ENCODE measurements around the gene MACROD2. TPM values are rescaled to one million over a fixed set of nuclear protein-coding genes. Genes with fewer than 3 reads are reported as not detected.
"Not testable (repeated sequence)": the region's sequence is repeated elsewhere in the genome, so short reads cannot be mapped to it uniquely, and the experiment has no call there.

MACROD2 gene
- total RNA-seq, 1 donor from 2014 or later: 4.2 TPM

DNA sequence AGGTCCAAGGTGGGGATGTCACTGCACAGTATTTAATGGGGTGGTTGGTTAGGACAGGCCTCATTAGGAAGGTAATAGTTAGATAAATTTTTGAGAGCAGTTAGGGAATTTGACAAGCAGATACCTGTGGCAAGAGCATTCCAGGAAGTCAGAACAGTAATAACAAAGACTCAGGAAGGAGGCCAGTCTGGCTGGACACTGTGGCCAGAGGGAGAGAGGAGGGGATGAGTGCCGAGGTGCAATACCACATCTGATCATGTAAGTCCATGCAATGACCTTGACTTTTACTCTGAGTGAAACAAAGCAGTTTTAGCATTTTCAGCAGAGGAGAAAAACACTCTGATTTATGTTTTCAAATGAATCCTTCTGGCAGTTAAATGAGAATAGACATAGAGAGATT, 1332.8 kb downstream of the MACROD2 start:
- intact Hi-C loops (cut with DNase I): no loop called here
- no peak for DNase-seq
- no peak for ATAC-seq (ENCODE audit: poor library complexity)

DNA sequence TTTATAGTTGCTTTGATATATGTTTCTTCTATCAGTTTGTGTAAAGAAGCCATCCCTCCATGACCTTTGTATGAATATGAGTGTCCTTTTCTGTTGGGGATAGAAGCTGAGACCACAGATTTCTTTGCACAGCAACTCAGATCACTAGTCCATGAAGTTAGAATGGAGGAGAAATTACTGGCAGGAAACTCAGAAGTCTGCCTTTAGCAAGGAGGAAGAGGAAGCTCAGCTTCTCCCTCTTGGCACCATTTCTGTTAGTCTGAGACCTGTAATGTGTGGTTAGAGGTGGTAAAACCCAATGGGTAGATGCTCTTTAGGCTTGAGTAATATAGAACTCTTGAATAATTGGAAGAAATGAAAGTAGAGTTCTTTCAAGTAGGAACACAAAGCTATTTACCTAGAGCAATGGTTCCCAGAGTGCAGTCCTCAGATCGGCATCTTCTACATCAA, 1337.4 kb downstream of the MACROD2 start:
- ATAC-seq (ENCODE audit: poor library complexity) (no peak), DNase-seq (no peak)
- intact Hi-C loops (cut with DNase I): no loop called here

DNA sequence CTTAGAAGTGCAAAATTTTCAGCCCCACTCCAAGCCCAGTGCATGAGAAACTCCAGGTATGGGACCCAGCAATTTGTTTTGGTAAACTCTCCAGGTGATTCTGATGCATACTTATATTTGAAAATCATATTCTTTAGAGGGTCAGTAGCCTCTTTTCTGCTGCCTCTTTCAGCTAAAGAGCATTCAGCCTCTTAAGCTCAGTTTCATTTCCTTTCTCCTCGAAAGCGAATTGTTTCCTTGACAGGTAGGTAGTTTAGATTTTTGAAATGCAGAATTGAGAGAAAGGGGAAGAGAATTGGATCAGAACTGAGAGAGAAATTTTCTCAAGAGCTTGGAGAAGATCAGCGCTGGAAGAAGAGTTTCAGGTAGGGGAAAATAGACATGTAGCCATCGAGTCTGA, 1337.9 kb downstream of the MACROD2 start:
- intact Hi-C loops (cut with DNase I): no loop called here
- DNase-seq (no peak), ATAC-seq (ENCODE audit: poor library complexity) (no peak)

DNA sequence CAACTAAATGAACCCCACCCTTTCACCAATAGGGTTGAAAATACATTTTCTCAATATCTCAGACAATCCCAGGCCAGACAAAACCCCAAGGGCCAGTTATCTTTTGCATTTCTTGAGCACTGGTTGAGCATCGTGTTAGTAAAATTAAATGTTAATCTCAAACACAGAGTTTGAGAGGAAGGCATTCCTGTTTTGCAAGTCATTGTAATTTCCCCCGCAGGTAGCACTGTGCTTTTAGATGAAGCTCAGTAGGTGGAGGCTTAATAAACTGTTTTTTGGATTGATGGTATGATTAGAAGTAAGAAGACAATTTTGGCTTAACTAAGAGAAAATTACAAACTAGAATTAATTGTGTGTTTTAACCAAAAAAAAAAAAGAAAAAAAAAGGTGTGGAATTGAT, 1340.7 kb downstream of the MACROD2 start:
- intact Hi-C loops (cut with DNase I): no loop called here
- ATAC-seq (ENCODE audit: poor library complexity): no peak

DNA sequence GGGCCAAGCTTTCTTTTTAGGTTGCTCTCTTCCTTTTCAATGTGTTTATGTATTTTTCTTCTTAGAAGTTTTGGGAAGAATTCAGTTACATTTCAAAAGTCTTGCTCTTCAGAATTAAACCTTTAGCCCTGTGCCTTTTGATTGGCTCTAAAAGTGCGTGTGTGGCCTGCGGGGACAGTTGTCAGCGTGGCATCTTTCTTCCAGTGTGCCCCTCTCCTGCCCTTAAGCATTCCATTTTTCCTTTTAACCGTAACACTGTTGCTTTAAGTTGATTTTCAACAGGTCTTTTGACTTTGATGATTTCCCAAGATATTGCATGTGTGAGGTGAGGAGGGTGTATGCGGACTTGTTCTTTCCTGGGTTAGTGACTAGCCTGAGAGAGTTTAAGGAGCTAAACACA, 1341.2 kb downstream of the MACROD2 start:
- DNase-seq (no peak), ATAC-seq (ENCODE audit: poor library complexity) (no peak)
- intact Hi-C loops (cut with DNase I): no loop called here

More for the DNA sequence above, 1340.7 kb downstream of the MACROD2 start:
- DNase-seq: no peak

DNA sequence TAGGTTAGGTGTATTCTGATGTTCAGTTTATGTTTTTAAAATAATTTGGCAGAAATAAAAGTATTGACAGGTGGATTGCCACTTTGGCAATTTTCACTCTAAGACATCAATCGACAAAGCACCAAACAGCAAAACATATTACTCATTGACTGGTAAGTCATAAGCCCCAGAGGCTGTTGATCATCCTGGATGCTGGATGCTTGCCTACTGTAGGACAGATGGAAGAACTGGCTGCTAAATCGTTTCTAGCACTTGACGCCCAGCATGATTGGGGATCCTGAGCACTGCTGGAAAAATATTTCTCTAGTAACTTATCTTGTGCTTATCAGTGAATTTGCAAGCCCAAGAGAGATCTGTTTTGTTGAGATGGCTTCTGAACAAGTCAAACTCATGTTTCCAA, 1343.9 kb downstream of the MACROD2 start:
- intact Hi-C loops (cut with DNase I): no loop called here
- DNase-seq (no peak), ATAC-seq (ENCODE audit: poor library complexity) (no peak)

DNA sequence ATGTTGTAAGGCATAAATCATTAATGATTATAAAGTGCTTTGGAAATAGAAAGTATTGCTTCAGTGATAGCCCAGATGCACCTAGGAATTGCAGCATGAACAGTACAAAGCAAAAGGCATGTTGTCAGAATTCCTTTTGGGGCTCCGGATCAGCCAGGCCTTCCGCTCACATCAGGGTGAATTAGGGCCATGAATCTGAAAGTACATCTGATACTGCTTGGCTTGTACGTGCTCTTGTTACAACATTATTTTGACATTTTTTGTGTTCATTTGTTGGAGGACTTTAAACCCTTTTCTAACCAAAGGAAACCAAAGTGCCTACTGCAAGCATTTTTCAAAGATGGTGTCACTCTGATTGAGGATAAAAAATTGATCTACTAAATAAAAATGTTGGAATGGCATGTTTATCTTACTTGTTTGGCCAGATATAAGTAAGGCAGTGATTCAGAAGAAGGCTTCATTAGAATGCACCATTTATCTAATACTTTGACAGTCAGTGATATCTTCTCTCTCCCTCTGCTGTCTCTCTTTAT, 1347.7 kb downstream of the MACROD2 start:
- DNase-seq (no peak), ATAC-seq (ENCODE audit: poor library complexity) (no peak)
- intact Hi-C loops (cut with DNase I): no loop called here

DNA sequence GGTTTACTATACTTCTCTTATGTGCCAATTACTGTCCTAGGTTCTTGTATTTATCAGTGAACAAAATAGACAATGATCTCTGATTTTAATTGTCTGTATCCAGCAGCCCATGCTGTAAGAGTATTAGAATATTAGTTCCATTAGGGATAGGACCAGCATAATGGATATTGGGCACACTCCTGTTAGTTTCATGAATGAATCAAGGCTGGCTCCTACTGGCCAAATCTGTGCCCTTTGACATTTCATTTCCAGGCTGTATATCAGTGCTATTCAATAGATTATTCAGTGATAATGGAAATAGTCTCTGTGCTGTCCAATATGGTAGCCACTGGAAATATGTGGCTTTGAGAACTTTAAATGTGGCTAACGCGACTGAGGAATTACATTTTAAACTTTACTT, 1350.0 kb downstream of the MACROD2 start:
- ATAC-seq (ENCODE audit: poor library complexity): no peak
- DNase-seq: no peak
- intact Hi-C loops (cut with DNase I): no loop called here

DNA sequence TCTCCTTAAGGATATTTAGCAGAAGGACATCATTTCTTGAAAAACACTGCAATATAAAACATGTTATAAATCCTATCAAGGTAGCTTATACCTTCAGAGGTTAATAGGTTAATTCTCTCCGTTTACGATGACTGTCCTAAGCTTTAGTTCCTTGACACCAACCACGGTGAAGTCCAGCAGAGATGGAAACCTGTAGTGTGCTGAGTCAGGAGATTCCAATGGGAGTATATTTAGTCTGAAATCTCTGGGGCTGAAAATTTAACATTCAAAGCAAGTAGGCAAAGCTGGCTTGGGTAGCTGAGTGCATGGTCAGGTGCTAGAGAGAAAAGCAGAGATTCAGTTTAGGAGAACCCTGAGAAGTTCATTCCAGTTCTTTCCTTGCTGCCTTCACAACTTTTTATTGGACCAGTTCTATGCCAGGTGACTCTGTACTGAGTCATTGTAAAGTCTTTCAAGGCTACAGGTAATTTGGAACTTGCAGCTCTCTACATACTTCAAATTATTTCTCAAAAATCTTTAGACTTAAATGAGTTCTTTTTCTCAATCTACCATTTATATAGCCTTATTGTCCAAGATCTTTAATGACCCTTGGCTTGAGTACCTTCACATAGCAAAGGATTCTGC, 1351.5 kb downstream of the MACROD2 start:
- intact Hi-C loops (cut with DNase I): no loop called here
- DNase-seq: no peak
- ATAC-seq (ENCODE audit: poor library complexity): no peak

DNA sequence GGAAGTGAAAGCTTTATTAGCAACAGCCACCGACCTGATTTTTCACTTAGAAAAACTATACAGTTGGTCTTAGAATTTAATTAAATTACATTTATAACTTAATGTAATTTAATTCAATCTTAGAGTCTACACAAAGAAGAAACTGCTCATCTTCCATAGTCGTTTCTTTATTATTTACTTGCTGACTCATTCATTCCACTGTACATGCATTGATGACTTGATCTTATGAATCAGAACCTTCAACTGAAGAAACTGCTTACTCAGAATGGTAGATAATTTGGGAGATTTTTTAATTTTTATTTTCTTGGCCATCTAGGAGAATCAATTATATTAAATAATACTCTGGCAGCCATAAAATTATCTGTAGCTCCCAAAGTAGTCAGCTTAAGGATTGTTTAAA, 1363.7 kb downstream of the MACROD2 start:
- ATAC-seq (ENCODE audit: poor library complexity) (no peak), DNase-seq (no peak)
- intact Hi-C loops (cut with DNase I): no loop called here

DNA sequence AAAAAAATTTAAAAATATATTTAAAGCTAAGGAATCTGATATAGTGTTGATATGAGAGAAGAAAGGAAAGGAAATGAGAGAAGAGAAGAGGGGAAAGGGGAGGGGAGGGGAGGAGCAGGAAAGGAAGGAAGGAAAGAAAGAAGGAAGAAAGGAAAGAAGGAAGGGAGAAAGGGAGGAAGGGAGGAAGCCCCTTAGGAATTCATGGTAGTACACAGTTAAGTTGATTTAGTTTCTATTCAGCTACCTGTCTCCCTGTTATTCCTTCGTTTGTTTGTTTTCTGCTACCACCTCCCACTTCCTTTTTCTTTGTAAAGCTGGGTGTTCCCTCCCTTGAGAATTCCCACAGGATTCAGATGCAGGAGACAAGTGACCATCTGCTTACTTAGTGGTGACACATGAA, 1367.5 kb downstream of the MACROD2 start:
- DNase-seq (no peak), ATAC-seq (ENCODE audit: poor library complexity) (no peak)
- intact Hi-C loops (cut with DNase I): no loop called here

DNA sequence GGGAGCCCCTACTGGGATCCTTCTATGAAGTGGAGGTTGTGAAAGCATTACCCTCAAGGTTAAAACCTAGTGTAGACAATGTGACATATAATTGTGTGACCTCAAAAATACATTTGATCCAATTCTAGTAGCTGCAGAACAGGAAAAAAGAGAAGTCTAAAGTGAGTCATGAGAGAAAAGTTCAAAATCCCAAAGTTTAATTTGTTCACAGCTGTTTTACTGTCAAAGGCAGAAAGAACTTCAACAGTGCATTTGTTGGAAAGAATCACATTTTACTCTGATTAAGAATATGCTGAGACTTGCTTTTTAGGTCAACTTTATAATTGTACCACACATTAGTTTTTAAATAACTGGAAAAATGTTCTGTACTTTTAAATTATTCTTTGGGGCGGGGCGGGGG, 1369.5 kb downstream of the MACROD2 start:
- intact Hi-C loops (cut with DNase I): no loop called here
- no peak for DNase-seq
- no peak for ATAC-seq (ENCODE audit: poor library complexity)

DNA sequence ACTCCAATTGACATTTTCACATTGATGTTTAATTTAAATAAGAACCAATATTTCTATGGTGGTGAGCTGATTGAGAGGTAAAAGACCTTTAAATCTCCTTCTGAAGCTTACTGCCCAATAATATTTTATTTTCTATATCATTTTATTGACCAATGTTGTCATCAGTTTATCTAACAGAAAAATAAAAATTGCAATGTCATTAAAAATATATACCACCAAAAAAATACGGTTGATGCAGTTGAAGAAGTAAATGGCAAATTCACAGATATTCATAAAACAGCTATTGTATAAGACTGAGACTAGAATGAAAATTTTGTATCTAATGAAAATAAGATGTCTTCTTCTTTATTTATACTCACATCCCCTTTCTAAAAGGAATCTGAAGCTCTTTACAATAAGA, 1375.1 kb downstream of the MACROD2 start:
- intact Hi-C loops (cut with DNase I): no loop called here
- ATAC-seq (ENCODE audit: poor library complexity) (no peak), DNase-seq (no peak)

DNA sequence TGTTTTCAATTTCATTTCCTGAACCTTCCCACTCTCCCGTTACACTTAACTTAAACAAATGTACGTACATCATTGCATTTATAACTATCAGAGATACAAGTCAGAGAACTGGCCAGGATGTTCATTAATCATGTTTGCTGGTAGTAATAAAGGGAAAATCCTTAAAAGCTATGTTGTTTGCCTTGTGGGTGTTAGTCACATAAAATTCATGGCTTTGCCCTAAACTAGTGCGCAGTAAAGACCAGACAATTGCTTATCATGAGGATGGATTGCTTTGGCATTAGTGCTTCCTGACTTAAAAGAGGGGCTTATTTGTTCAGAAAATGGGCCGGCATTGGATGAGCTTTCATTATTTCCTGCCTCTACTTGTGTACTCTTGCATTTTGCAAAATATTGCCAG, 1379.4 kb downstream of the MACROD2 start:
- DNase-seq (no peak), ATAC-seq (ENCODE audit: poor library complexity) (no peak)
- intact Hi-C loops (cut with DNase I): no loop called here

DNA sequence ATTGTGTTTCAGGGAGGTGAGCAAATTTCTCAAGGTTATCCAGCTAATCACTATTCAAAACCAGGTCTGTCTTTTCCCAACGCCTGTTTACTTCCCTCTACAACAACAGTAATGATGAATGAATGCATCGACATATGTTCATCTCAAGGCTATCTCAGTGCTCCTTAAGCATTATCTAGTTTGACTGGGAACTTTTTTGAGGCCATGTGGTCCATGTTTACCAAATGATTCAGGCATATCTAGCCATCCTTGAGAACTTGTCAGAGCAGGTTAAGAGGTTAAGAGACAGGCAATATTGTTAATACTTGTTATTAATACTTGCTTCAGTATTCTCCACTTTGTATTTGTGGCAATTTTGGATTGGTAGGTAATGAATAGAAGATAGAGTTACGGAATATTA, 1380.5 kb downstream of the MACROD2 start:
- intact Hi-C loops (cut with DNase I): no loop called here
- DNase-seq (no peak), ATAC-seq (ENCODE audit: poor library complexity) (no peak)

DNA sequence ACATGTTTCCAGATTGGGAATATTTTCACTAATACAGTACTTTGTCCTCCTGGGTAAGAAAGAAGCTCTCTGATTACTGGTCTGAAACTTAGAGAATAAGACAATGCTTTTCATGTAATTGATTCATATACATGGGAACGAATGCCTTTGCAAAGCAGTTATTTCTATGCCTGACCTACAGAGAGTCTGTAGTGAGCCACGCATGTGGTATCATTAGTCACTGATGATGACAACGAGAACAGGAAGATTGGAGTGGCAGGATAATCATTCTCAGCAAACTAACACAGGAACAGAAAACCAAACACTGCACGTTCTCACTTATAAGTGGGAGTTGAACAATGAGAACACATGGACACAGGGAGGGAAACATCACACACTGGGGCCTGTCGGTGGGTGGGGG, 1382.3 kb downstream of the MACROD2 start:
- intact Hi-C loops (cut with DNase I); DNase-seq; ATAC-seq (ENCODE audit: poor library complexity): not testable (repeated sequence)

DNA sequence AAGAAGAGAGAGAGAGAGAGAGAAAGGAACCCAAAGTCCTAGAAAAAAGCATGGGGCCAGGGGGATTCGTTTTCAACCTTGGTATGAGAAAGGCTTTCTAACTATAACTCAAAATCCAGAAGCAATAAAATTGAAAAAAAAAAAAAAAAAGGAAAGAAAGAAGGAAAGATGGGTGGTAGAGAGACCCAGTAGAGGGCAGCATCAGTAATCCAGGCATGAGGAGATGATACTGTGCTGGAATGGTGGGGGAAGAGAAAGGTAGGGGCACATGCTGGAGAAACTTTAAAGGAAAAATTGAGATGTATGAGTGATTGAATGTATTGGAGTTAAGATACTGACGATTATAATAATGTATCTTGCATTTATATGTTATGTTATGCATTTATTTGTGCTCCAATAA, 1382.8 kb downstream of the MACROD2 start:
- no peak for ATAC-seq (ENCODE audit: poor library complexity)
- intact Hi-C loops (cut with DNase I): no loop called here
- DNase-seq: no peak

DNA sequence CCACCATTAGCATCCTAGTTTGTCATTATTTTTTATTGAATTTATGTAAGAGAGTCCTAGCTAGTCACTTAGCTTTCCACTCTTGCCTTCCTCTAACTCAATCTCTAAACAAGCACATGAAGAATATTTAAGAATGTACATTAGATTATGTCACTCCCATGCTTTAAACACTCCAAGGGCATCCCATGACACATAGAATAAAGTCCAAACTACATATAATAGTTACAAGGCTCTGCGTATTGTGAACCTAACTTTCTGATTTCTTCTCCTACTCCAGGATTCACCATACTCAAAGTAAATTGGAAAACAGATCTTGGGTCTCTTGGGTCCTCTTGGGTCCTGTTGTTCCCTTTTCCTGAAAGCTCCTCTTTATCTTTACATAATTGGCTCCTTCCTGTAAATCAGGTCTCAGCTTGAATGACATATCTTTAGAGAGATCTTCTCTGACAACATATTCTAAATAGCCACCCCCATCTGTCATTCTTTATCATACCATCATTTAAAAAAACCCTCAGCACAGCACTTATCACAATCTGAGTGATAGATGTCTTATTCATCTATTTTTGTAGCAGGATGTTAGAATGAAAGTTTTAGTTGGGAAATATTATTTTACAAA, 1384.5 kb downstream of the MACROD2 start:
- ATAC-seq (ENCODE audit: poor library complexity): no peak
- intact Hi-C loops (cut with DNase I): no loop called here

DNA sequence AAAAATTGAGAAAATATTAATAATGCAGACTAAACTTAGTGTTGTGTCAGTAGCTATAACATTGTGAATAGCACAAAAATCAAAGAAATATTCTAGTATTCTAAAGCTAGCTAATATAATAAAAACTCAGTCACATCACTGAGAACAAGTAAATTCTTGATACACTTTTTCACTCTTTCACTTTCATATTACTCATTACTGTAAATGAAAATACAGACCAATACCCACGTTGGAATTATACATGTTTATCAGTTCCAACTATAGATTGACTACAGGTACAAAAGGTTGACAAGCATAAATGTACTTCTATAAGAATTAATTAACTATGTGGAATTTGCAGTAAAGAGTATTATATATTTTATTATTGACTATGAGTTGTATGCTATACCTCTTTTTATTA, 1385.5 kb downstream of the MACROD2 start:
- ATAC-seq (ENCODE audit: poor library complexity): no peak
- no peak for DNase-seq
- intact Hi-C loops (cut with DNase I): no loop called here

More for the DNA sequence above, 1384.5 kb downstream of the MACROD2 start:
- DNase-seq: no peak

DNA sequence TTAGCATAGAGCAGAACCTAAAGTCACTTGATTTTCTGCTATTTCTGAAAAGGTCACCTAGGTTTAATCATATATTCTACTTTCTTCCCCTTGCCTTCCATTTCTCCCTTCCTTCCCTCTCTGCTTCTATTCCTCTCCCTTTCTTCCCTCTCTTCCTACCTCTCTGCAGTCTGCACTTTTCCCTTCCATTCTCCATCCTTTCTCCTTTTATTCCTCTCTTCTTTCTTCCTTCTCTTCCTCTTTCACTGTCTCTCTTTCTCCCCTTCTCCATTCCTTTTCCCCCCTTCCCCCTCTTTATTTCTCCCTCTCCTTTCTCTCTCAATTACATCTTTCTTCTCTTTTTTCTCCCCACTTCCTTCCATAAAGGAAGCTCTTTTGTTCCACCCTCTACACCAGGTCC, 1391.9 kb downstream of the MACROD2 start:
- intact Hi-C loops (cut with DNase I): no loop called here
- no peak for ATAC-seq (ENCODE audit: poor library complexity)
- no peak for DNase-seq

DNA sequence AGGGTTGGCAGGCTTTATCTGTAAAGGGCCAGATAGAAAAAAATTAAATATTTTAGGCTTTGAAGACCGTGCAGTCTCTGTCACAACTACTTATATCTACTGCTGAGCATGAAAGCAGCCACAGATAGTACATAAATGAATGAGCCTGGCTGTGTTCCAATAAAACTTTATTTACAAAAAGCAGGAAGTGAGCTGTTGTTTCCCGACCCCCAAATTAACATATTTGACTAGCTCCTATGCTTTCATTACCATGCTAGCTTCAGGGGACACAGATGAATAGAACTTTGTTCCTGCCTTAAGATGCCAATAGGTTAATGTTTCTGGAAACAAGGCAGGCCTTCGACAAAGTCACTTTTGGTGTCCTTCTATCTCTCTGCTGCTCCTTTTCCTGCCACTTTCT, 1400.1 kb downstream of the MACROD2 start:
- intact Hi-C loops (cut with DNase I): no loop called here
- ATAC-seq (ENCODE audit: poor library complexity): no peak
- DNase-seq: no peak
